HEK293T (cell line): Measurements from ENCODE around the gene NEK8.

ENCODE experiments used
- CTCF ChIA-PET: fragments of 350-600 bp; formaldehyde crosslinking; extraction: SDS; loops from one replicate; lab custom pipeline; 2021; ENCODE audit warnings: antibody characterized with exemption, inconsistent platforms; lab: Yijun Ruan, JAX
- POLR2A ChIA-PET: fragments of 350-600 bp; formaldehyde crosslinking; extraction: SDS; loops from one replicate; lab custom pipeline; 2020; ENCODE audit warnings: antibody characterized with exemption, inconsistent platforms; lab: Yijun Ruan, JAX
- DNase-seq: peaks from one replicate; pipeline ENCODE4 v3.0.0; 2012; ENCODE audit warnings: mixed read lengths; ENCODE audit errors: extremely low spot score
- ARNT ChIP-seq: fragments of 450-650 bp; IDR thresholded peaks from 2 replicates; pipeline ENCODE4 v1.6.1; 2017; ENCODE audit warnings: mild to moderate bottlenecking
- BHLHE40 ChIP-seq: fragments of 450-650 bp; IDR thresholded peaks from 2 replicates; pipeline ENCODE4 v1.6.1; 2016; ENCODE audit warnings: mild to moderate bottlenecking, moderate library complexity, borderline replicate concordance
- CTBP1 ChIP-seq: fragments of 450-650 bp; IDR thresholded peaks from 2 replicates; pipeline ENCODE4 v1.6.1; 2016; ENCODE audit warnings: borderline replicate concordance
- ELF4 ChIP-seq: fragments of 450-650 bp; IDR thresholded peaks from 2 replicates; pipeline ENCODE4 v1.6.1; 2017; ENCODE audit warnings: antibody characterized with exemption
- FOXA1 ChIP-seq: fragments of 450-650 bp; IDR thresholded peaks from 2 replicates; pipeline ENCODE4 v1.6.1; 2016; ENCODE audit warnings: mild to moderate bottlenecking
- FOXK2 ChIP-seq: fragments of 450-650 bp; IDR thresholded peaks from 2 replicates; pipeline ENCODE4 v1.6.1; 2016; ENCODE audit warnings: mild to moderate bottlenecking
- FOXM1 ChIP-seq: fragments of 450-650 bp; IDR thresholded peaks from 2 replicates; pipeline ENCODE4 v1.6.1; 2017; ENCODE audit warnings: mild to moderate bottlenecking, borderline replicate concordance
- HDGF ChIP-seq: fragments of 450-650 bp; IDR thresholded peaks from 2 replicates; pipeline ENCODE4 v1.6.1; 2017; ENCODE audit warnings: antibody characterized with exemption, borderline replicate concordance
- L3MBTL2 ChIP-seq: fragments of 450-650 bp; conservative IDR thresholded peaks from 2 replicates; pipeline ENCODE4 v1.6.1; 2016; ENCODE audit warnings: mild to moderate bottlenecking
- LEF1 ChIP-seq: fragments of 450-650 bp; IDR thresholded peaks from 2 replicates; pipeline ENCODE4 v1.6.1; 2017; ENCODE audit warnings: mild to moderate bottlenecking, borderline replicate concordance
- NFRKB ChIP-seq: fragments of 450-650 bp; IDR thresholded peaks from 2 replicates; pipeline ENCODE4 v1.6.1; 2016; ENCODE audit warnings: mild to moderate bottlenecking, moderate library complexity
- SP1 ChIP-seq: fragments of 450-650 bp; IDR thresholded peaks from 2 replicates; pipeline ENCODE4 v1.6.1; 2017
- SUZ12 ChIP-seq: fragments of 450-650 bp; IDR thresholded peaks from 2 replicates; pipeline ENCODE4 v1.6.1; 2016; ENCODE audit warnings: mild to moderate bottlenecking
- TARDBP ChIP-seq: fragments of 450-650 bp; IDR thresholded peaks from 2 replicates; pipeline ENCODE4 v1.6.1; 2016
- ZNF384 ChIP-seq: fragments of 450-650 bp; IDR thresholded peaks from 2 replicates; pipeline ENCODE4 v1.6.1; 2016
- TF ChIP-seq, protein P1 (sequence below): fragments of 450-650 bp; IDR thresholded peaks from 2 replicates; pipeline ENCODE4 v1.6.1; 2016

The NEK8 gene

DNA sequence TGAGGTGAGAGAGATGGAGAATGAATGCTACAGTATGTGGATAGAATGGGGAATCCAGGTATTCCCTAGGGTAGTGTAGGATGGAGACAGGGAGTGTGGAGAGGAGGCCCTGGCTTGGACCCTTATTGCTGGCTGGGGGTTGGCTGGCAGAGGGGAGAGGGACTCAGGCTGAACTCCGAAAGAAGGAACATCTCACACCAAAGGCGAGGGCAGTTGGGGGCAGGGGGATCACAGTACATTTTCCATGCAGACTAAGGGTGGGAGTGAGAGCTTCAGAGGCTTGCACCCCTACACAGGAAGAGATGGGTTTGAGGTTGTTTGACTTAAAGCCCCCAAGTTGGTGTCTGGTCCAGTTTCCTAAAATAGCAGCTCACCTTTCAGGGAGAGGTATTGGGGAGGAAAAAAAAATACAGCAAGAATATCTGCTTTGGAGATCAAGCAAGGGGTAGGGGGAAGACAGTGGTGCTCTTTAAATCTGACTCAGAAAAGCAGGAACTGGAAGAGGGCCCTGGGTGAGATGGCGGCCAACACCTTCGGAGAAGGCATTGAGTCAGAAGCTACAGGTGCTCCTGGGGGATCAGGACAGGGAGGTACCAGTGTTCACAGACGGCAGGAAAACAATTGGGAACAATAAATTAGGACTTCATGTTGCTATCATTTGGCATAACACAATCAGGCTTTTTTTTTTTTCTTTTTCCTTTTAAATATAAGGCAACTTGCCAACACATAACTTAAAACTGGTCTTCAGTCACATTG, 27.6 kb downstream of the NEK8 start:
- TF ChIP-seq HDGF: no peak
- no peak for TF ChIP-seq SP1
- no peak for TF ChIP-seq FOXM1
- TF ChIP-seq ELF4: no peak
- TF ChIP-seq FOXA1: no peak
- TF ChIP-seq FOXK2: no peak
- TF ChIP-seq TARDBP: no peak
- no peak for TF ChIP-seq BHLHE40
- TF ChIP-seq SUZ12: no peak
- no peak for TF ChIP-seq NFRKB
- POLR2A ChIA-PET: interaction anchor here (17.2 kb wide), 1 partner anchor 29 kb away, joined by 409 read pairs; the partner anchor contains the start of genes NEK8 and TLCD1
- no peak for DNase-seq
- CTCF ChIA-PET: interaction anchor here (0.7 to 1.2 kb wide), 3 partner anchors 8 to 29 kb away, joined by 3 read pairs; partner anchors contain the start of gene NEK8

DNA sequence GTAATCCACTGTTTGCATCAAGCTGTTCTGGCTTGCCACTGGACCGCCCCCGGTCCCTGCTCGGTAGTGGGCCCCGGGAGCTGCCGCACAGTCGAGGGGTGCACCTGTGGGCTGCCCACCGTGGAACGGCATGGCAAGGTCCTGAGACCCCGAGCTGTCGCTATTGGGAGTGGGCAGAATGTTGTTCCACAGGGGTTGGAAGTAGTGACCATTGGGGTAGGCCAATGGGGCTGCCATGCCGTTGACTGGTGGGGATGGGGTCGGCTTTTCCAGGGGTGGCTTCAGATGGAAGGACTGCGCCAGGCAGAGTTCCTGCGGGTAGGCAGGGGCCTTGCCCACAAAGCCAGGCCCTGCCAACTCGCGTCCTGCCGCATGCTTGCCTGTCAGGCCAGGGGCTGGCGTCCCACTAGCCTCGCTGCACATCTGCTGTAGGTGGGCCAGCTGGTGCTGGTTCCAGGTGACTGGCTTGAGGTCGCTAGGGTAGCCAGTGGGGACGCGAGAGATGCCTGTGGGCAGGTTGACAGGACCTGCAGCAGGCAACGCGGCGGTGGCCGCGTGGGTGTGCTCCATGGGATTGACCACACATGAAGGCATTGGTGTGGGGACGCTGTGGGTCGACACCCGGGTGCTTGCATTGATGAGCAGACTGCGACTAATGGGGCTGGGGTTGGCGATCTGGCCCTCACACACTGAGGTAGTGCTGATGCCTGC, 30.0 kb downstream of the NEK8 start:
- CTCF ChIA-PET: no interaction called here
- TF ChIP-seq ELF4 (no peak), FOXK2 (no peak), SUZ12 (no peak), TARDBP (no peak), L3MBTL2 (no peak), LEF1 (no peak), NFRKB (no peak), CTBP1 (no peak), FOXA1 (no peak), FOXM1 (no peak), BHLHE40 (no peak), ARNT (no peak)
- POLR2A ChIA-PET: interaction anchor here (1.1 kb wide), 1 partner anchor 13 kb away, joined by 3 read pairs; no protein-coding TSS in a partner anchor

DNA sequence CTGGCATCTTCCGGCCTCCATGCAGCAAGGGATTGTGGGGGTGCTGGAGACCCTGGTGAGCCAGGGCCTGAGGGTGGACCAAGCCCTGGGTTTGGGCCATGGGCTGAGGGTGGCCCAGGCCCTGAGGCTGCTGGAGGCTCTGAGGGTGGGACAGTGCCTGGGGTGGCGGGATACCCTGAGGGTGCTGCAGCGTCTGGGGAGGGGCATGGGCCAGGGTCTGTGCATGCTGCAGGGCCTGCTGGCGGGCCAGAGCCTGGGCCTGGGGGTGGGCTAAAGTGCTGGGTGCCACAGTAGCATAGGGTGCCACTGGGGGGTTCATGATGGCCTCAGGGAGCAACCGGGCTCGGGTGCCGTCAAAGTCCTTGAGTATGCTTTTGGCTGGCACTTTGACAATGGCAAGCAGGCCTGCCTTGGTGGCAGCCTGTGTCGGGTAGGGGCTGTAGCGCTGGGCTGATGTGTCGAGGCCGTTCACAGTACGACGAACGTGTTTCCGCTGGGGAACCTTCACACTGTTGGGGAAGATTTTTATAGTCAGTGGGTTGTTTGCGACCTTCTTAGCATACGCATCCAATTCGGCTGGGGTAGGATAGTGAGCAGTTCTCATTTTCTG, 30.8 kb downstream of the NEK8 start:
- DNase-seq: no peak
- TF ChIP-seq ZNF384: no peak
- ChIA-PET POLR2A (interaction anchor here (5.2 kb wide), 1 partner anchor 33 kb away, joined by 56 read pairs; the partner anchor contains the start of gene TLCD1), CTCF (no interaction called here)

More for the DNA sequence above, 30.0 kb downstream of the NEK8 start:
- DNase-seq: no peak

DNA sequence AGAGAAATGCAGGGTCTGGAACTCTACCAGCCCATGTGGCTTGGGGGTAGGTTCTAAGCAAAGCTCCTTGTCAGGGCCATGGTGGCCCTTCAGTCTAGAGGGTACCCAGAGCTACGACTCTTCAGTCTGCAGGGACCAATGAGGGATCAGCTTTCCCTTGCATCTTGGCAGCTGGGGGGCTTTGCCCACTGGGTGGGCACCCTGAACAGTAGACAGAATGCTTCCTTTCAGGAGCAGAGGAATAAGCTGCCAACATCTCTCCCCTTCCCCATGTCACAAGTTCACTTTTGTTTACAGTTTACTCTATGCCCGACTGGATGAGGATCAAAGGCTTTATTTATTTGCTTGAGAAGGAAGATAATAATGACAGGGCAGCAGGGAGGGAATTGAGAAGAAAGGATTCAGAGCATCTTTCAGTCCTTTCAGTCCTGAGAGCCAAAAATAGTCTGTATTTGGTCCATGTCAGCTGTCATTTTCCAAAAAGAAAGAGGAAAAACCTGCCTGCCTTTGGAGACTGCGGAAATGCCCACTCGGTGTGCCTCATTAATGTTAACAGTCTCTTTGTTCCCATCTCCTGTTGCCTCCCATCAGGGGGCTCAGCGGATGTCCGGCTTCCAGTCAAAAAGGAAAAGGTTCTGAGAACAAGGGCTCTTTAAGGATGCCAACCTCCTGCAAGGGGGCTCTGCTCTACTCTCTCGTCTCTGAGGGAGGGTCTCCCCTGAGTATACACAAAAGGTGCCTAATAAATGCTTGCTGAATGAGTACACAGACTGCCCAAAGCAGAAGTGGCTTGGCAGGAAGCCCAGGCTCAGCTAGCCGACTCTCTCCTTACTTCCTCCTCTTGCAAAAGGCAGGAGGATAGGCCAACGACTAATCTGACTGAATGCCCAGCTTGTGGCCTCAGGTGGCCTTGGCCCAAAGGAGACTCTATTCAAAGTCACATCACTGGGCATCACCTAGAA, 32.3 kb downstream of the NEK8 start:
- ChIA-PET CTCF (interaction anchor here (0.8 to 2.4 kb wide), 2 partner anchors 11 to 177 kb away, joined by 3 to 7 read pairs; no protein-coding TSS in a partner anchor), POLR2A (interaction anchor here (0.7 to 5.2 kb wide), 6 partner anchors 8 to 191 kb away, joined by 3 to 56 read pairs (median 4); partner anchors contain the start of genes FAM222B, PHF12, RPL23A and TLCD1)
- TF ChIP-seq LEF1 (no peak), SP1 (no peak), ZNF384 (no peak), HDGF (no peak), NFRKB (no peak), CTBP1 (no peak), ARNT (no peak), FOXM1 (no peak), SUZ12 (no peak), BHLHE40 (no peak), ELF4 (no peak), FOXA1 (no peak), TARDBP (no peak), FOXK2 (no peak), L3MBTL2 (no peak)
- TF ChIP-seq, protein P1, sequence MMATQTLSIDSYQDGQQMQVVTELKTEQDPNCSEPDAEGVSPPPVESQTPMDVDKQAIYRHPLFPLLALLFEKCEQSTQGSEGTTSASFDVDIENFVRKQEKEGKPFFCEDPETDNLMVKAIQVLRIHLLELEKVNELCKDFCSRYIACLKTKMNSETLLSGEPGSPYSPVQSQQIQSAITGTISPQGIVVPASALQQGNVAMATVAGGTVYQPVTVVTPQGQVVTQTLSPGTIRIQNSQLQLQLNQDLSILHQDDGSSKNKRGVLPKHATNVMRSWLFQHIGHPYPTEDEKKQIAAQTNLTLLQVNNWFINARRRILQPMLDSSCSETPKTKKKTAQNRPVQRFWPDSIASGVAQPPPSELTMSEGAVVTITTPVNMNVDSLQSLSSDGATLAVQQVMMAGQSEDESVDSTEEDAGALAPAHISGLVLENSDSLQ: no peak
- no peak for DNase-seq

DNA sequence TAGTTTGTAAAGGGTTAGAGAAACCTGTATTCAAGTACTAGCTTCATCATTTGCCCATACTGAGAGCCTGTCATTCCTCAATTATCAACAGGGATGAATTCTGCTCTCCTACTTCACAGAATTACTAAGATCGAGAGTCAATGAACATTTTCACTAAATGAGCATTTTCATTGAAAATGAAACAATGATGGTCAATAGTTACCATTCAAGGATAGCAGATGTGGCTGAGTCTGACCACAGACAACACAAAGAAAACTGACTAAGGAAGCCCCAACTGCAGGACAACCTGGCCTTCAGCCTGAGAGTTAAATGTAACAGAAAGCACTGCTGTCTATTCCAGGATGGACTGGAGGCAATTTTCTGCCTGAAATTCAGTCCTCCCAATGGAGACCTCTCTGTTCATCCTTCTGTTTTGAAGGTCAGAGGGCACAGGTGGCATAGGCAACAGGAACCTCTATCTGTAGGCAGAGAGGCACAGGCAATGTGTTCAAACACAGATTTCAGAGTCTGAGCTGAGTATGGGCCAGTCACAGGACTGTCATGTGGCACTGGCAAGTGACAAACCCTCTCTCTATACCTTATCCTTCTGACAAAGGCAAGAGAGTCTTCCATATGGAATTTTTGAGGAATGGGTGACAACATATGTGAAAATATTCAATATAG, 34.7 kb downstream of the NEK8 start:
- no peak for DNase-seq
- POLR2A ChIA-PET: interaction anchor here (0.6 to 5.2 kb wide), 11 partner anchors 9 to 356 kb away, joined by 3 to 56 read pairs (median 4); partner anchors contain the start of genes DHRS13, FAM222B, PHF12 and RPL23A
- no peak for TF ChIP-seq SP1
- no peak for TF ChIP-seq LEF1
- no peak for TF ChIP-seq L3MBTL2
- TF ChIP-seq HDGF: no peak
- TF ChIP-seq CTBP1: no peak
- TF ChIP-seq, protein P1: no peak
- TF ChIP-seq TARDBP: no peak
- CTCF ChIA-PET: interaction anchor here (0.6 to 2.6 kb wide), 33 partner anchors 10 to 361 kb away, joined by 3 to 38 read pairs (median 4); partner anchors contain the start of genes FLOT2, NEK8, PHF12 and TLCD1
